HUDEP-2 (cell line): ENCODE results near the gene OR10H5.
A peak's percentile ranks its signal among the peaks of the same experiment; 100 is the strongest.
"Not testable (repeated sequence)": the region's sequence is repeated elsewhere in the genome, so short reads cannot be mapped to it uniquely, and the experiment has no call there.

ENCODE experiments used
- DNase-seq, 76 experiments: peaks; one replicate each; lab custom pipeline; 2025; ENCODE audit not compliant: unreplicated experiment in 76 of 76; lab: John Stamatoyannopoulos, UW

OR10H5 gene

GRCh38 chr19:15841875-15842569 is 54.6 kb downstream of the OR10H5 start:
- DNase-seq: peak in 9 of 76 experiments; percentile 16 to 34 (median 22)

GRCh38 chr19:15843203-15843893 is 55.9 kb downstream of the OR10H5 start:
- peak in 3 of 76 experiments; percentile 42 to 52 (median 45) for DNase-seq

- not testable (repeated sequence) for DNase-seq
Observed at GRCh38 chr19:15843894-15844222, 56.4 kb downstream of the OR10H5 start.

GRCh38 chr19:15846923-15847322 is 59.5 kb downstream of the OR10H5 start:
- DNase-seq: no peak

GRCh38 chr19:15850385-15850784 is 62.9 kb downstream of the OR10H5 start:
- DNase-seq: no peak
